H1 (cell line): ENCODE results near the gene KRT32. TPM values are rescaled to one million over a fixed set of nuclear protein-coding genes. Genes with fewer than 3 reads are reported as not detected.

Source experiments
- CTCF ChIA-PET: fragments of 300-600 bp; sonication (Branson Sonifier 250); formaldehyde crosslinking; loops from one replicate; lab custom pipeline; 2021; ENCODE audit not compliant: partially characterized antibody; lab: Charles Lee
- POLR2A ChIA-PET: fragments of 300-600 bp; sonication (Branson Sonifier 250); formaldehyde crosslinking; loops from one replicate; lab custom pipeline; 2021; ENCODE audit warnings: inconsistent platforms; ENCODE audit not compliant: partially characterized antibody; lab: Charles Lee
- DNase-seq, 2 experiments: peaks; one replicate each; pipeline versions ENCODE4 v3.0.0 to v3.0.0-alpha.2; 2010 to 2022; ENCODE audit warnings: low spot score in 2 of 2, low read depth in 1 of 2, mixed read lengths in 1 of 2
- FAIRE-seq: peaks from 2 replicates; lab custom pipeline; 2011; peaks lifted over from hg19 to GRCh38; lab: Jason Lieb, UNC
- H2AFZ ChIP-seq: 2 replicates; pipeline ENCODE4 v1.8.1; 2012; ENCODE audit warnings: low read length, inconsistent platforms
- H2AK5ac ChIP-seq: 2 replicates; pipeline ENCODE4 v1.6.1; 2013; ENCODE audit warnings: low read depth, low read length
- H2BK120ac ChIP-seq: replicated peaks from 2 replicates; pipeline ENCODE3; 2013; ENCODE audit warnings: low read depth, low read length, inconsistent platforms
- H2BK12ac ChIP-seq: 2 replicates; pipeline ENCODE4 v1.6.1; 2013; ENCODE audit warnings: low read depth, low read length
- H2BK15ac ChIP-seq: 2 replicates; pipeline ENCODE4 v1.6.1; 2013; ENCODE audit warnings: low read length
- H2BK20ac ChIP-seq: 2 replicates; pipeline ENCODE4 v1.6.1; 2013; ENCODE audit warnings: low read length
- H2BK5ac ChIP-seq: 2 replicates; pipeline ENCODE4 v1.6.1; 2013; ENCODE audit warnings: low read depth, low read length
- H3K14ac ChIP-seq: 2 replicates; pipeline ENCODE4 v1.6.1; 2013; ENCODE audit warnings: inconsistent platforms; ENCODE audit not compliant: insufficient read length
- H3K18ac ChIP-seq: 2 replicates; pipeline ENCODE4 v1.6.1; 2013; ENCODE audit warnings: low read length; ENCODE audit errors: extremely low read depth
- H3K23ac ChIP-seq: 2 replicates; pipeline ENCODE4 v1.6.1; 2013; ENCODE audit warnings: inconsistent platforms; ENCODE audit not compliant: insufficient read length
- H3K23me2 ChIP-seq: 2 replicates; pipeline ENCODE4 v1.6.1; 2013; ENCODE audit warnings: low read depth, low read length
- H3K27ac ChIP-seq: 2 replicates; pipeline ENCODE4 v1.6.1; 2011; ENCODE audit warnings: low read depth, low read length, inconsistent platforms
- H3K27me3 ChIP-seq, 4 experiments: replicated peaks in 1 of 4; 1 replicate in 1 of 4; 2 replicates in 3 of 4; pipeline versions ENCODE4 v1.6.1 to v1.8.1; 2011 to 2013; ENCODE audit warnings: low read length in 3 of 4, mild to moderate bottlenecking in 3 of 4, inconsistent platforms in 2 of 4, mixed read lengths in 2 of 4, moderate library complexity in 1 of 4; ENCODE audit not compliant: control insufficient read depth in 3 of 4, insufficient read depth in 3 of 4; ENCODE audit errors: extremely low read depth in 1 of 4
- H3K36me3 ChIP-seq, 4 experiments: 2 replicates each; pipeline versions ENCODE4 v1.6.1 to v1.8.1; 2011 to 2013; ENCODE audit warnings: mild to moderate bottlenecking in 4 of 4, low read length in 3 of 4, moderate library complexity in 2 of 4, control low read depth in 1 of 4, inconsistent platforms in 1 of 4; ENCODE audit not compliant: insufficient read depth in 4 of 4, control insufficient read depth in 2 of 4
- H3K4ac ChIP-seq: replicated peaks from 2 replicates; pipeline ENCODE3; 2013; ENCODE audit warnings: low read length, low read depth, mixed read lengths, inconsistent platforms; ENCODE audit not compliant: insufficient read length
- H3K4me1 ChIP-seq, 4 experiments: replicated peaks in 1 of 4; 1 replicate in 1 of 4; 2 replicates in 3 of 4; pipeline versions ENCODE4 v1.6.1 to v1.8.1; 2011 to 2013; ENCODE audit warnings: low read length in 3 of 4, inconsistent platforms in 2 of 4, mixed read lengths in 1 of 4; ENCODE audit not compliant: insufficient read depth in 4 of 4, control insufficient read depth in 3 of 4
- H3K4me2 ChIP-seq, 2 experiments: 2 replicates each; pipeline versions ENCODE4 v1.6.1 to v1.8.1; 2011 to 2013; ENCODE audit warnings: low read depth in 2 of 2, low read length in 2 of 2, control low read depth in 1 of 2, inconsistent platforms in 1 of 2, mild to moderate bottlenecking in 1 of 2; ENCODE audit not compliant: insufficient read depth in 1 of 2
- H3K4me3 ChIP-seq, 4 experiments: fragments of 200-600, 300-600 bp in 1 of 4; sonication (generic), shearing (Covaris generic), sonication (Bioruptor Twin) in 1 of 4; 2 replicates each; pipeline versions ENCODE4 v1.5.1 to v1.8.1; 2011 to 2016; ENCODE audit warnings: low read length in 4 of 4, low read depth in 3 of 4, control low read depth in 2 of 4, inconsistent platforms in 2 of 4, mild to moderate bottlenecking in 2 of 4, mixed read lengths in 1 of 4, moderate library complexity in 1 of 4; ENCODE audit not compliant: insufficient read depth in 2 of 4; ENCODE audit errors: extremely low read depth in 1 of 4
- H3K56ac ChIP-seq: replicated peaks from 2 replicates; pipeline ENCODE3; 2013; ENCODE audit warnings: low read depth, mild to moderate bottlenecking, mixed read lengths, low read length, inconsistent platforms; ENCODE audit not compliant: insufficient read length
- H3K79me1 ChIP-seq: 2 replicates; pipeline ENCODE4 v1.6.1; 2013; ENCODE audit warnings: low read depth, low read length, control low read depth
- H3K79me2 ChIP-seq, 2 experiments: 2 replicates each; pipeline versions ENCODE4 v1.6.1 to v1.8.1; 2012 to 2013; ENCODE audit warnings: low read length in 2 of 2, mild to moderate bottlenecking in 2 of 2, inconsistent platforms in 1 of 2; ENCODE audit not compliant: insufficient read depth in 2 of 2, control insufficient read depth in 1 of 2
- H3K9ac ChIP-seq, 4 experiments: replicated peaks in 1 of 4; 1 replicate in 1 of 4; 2 replicates in 3 of 4; pipeline versions ENCODE4 v1.6.1 to v1.8.1; 2011 to 2013; ENCODE audit warnings: low read depth in 3 of 4, low read length in 3 of 4, control low read depth in 2 of 4, mild to moderate bottlenecking in 2 of 4, moderate library complexity in 2 of 4, inconsistent platforms in 1 of 4; ENCODE audit errors: extremely low read depth in 1 of 4
- H3K9me3 ChIP-seq, 2 experiments: 2 replicates each; pipeline versions ENCODE4 v1.6.1 to v1.8.1; 2012 to 2013; ENCODE audit warnings: mild to moderate bottlenecking in 2 of 2, moderate library complexity in 2 of 2, control low read depth in 1 of 2, inconsistent platforms in 1 of 2, low read depth in 1 of 2, low read length in 1 of 2, mixed read lengths in 1 of 2; ENCODE audit not compliant: insufficient read depth in 2 of 2
- H4K20me1 ChIP-seq, 2 experiments: replicated peaks in 1 of 2; 2 replicates each; pipeline versions ENCODE3 to v1.8.1; 2011 to 2013; ENCODE audit warnings: inconsistent platforms in 2 of 2, low read length in 2 of 2, mild to moderate bottlenecking in 1 of 2; ENCODE audit not compliant: insufficient read depth in 2 of 2, control insufficient read depth in 1 of 2
- H4K5ac ChIP-seq: 2 replicates; pipeline ENCODE4 v1.6.1; 2013; ENCODE audit warnings: low read length, low read depth, mixed read lengths, inconsistent platforms; ENCODE audit not compliant: insufficient read length
- H4K8ac ChIP-seq: 2 replicates; pipeline ENCODE4 v1.8.0; 2013; ENCODE audit warnings: mild to moderate bottlenecking, moderate library complexity, low read length, inconsistent platforms; ENCODE audit not compliant: insufficient read depth; ENCODE audit errors: extremely low read depth
- H4K91ac ChIP-seq: replicated peaks from 2 replicates; pipeline ENCODE3; 2013; ENCODE audit warnings: low read length, mixed read lengths, inconsistent platforms; ENCODE audit not compliant: insufficient read length
- BACH1 ChIP-seq: IDR thresholded peaks from 2 replicates; pipeline ENCODE4 v1.6.1; 2012; ENCODE audit warnings: low read length, improper control_type of control experiment
- HDAC2 ChIP-seq, 2 experiments: fragments of 300-600 bp in 1 of 2; sonication (generic) in 1 of 2; IDR thresholded peaks; 2 replicates each; pipeline ENCODE4 v1.6.1; 2011 to 2012; ENCODE audit warnings: low read depth in 2 of 2, low read length in 2 of 2, mild to moderate bottlenecking in 2 of 2, moderate library complexity in 2 of 2, borderline replicate concordance in 1 of 2, inconsistent platforms in 1 of 2
- MAX ChIP-seq: IDR thresholded peaks from 2 replicates; pipeline ENCODE4 v1.6.1; 2012; ENCODE audit warnings: inconsistent platforms
- PHF8 ChIP-seq: fragments of 200-600 bp; sonication (generic); conservative IDR thresholded peaks from 2 replicates; pipeline ENCODE4 v1.7.1; 2012; ENCODE audit warnings: low read depth, mild to moderate bottlenecking, inconsistent platforms, low read length, moderate library complexity
- SIN3A ChIP-seq, 2 experiments: IDR thresholded peaks in 1 of 2; conservative IDR thresholded peaks in 1 of 2; 2 replicates each; pipeline ENCODE4 v1.6.1; 2011 to 2012; ENCODE audit warnings: low read length in 2 of 2, improper control_type of control experiment in 1 of 2, low read depth in 1 of 2, mild to moderate bottlenecking in 1 of 2
- SP1 ChIP-seq: IDR thresholded peaks from 2 replicates; pipeline ENCODE4 v1.6.1; 2011; ENCODE audit warnings: low read depth, low read length
- TAF7 ChIP-seq: optimal IDR thresholded peaks from 2 replicates; pipeline ENCODE3; 2011; ENCODE audit warnings: low read depth, mild to moderate bottlenecking, inconsistent platforms, low read length, moderate library complexity, borderline replicate concordance
- WGBS, 2 experiments: shearing (Covaris generic) in 1 of 2; methylation state at CpG; one replicate each; pipeline versions ENCODE4 v1.1.6 to v1.1.7; 2013 to 2015; ENCODE audit warnings: low lambda C conversion rate in 2 of 2, mixed read lengths in 2 of 2, inconsistent platforms in 1 of 2, low coverage in 1 of 2, missing lambda C conversion rate in 1 of 2; ENCODE audit not compliant: insufficient replicate concordance in 2 of 2, insufficient coverage in 1 of 2, insufficient read length in 1 of 2; ENCODE audit errors: extremely low coverage in 1 of 2, missing lambda C conversion rate in 1 of 2; 5-methylcytosine and 5-hydroxymethylcytosine counted together
- polyA plus RNA-seq, 7 experiments: library from polyadenylated mRNA; depleted of rRNA in 3 of 7; stranded (reverse) in 5 of 7; unstranded in 2 of 7; fragments of >200 nt in 5 of 7; fragments of 200-250 nt in 2 of 7; gene quantifications; 1 replicate in 5 of 7; 2 replicates in 1 of 7; 4 replicates in 1 of 7; pipeline versions ENCODE4 v1.2.1 to v1.2.3, GENCODE V29; 2011 to 2013; ENCODE audit warnings: missing spikeins in 2 of 7, mixed read lengths in 2 of 7
- total RNA-seq: library from RNA; stranded (reverse); fragmentation: NEBNext Ultra II Directional; extraction: Animal tissue kit (Norgen Biotek cat#: 25700); gene quantifications from 2 replicates; pipeline ENCODE4 v1.2.1, GENCODE V29; 2021
- TF ChIP-seq, protein P1 (sequence below): IDR thresholded peaks from 2 replicates; pipeline ENCODE4 v1.6.1; 2011; ENCODE audit warnings: low read depth, mild to moderate bottlenecking, low read length; ENCODE audit not compliant: insufficient read depth
- TF ChIP-seq, protein P2 (sequence below): IDR thresholded peaks from 2 replicates; pipeline ENCODE4 v1.6.1; 2012; ENCODE audit warnings: low read length, inconsistent platforms

Gene KRT32
- total and polyA plus RNA-seq, 2 of the 8 experiments (the other 6 are each of a cell fraction or from before 2014, with no cell fraction given), result not detected

DNA sequence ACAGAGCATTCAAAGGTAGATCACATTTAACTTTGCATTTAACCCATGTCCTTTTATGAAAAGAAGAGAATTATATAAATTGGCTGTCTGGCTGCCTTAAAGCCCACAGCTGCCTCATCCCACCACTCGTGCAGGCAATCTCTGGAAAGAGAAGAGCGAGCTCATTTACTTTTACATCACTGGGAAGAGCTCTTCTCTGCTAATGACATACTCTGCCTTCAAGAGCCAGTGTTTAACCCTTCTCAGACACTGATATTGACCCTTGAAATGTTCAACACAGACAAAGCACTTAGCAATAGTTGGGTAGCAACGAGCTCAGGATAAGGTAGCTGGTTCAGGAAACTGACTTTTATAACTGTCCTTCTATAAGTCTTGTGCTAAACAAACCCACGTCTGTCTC lies 33.2 kb downstream of the KRT32 start:
- 86% methylated on average over 4 of the region's 4 CpGs; no CpG with 5 or more reads in 1 of the 2 experiments for WGBS, 2 experiments
- no peak overlapping the region for H3K4me2 ChIP-seq
- H3K14ac ChIP-seq, result no peak overlapping the region
- no peak overlapping the region for H4K91ac ChIP-seq
- ChIA-PET CTCF (interaction anchor here (0.6 to 2.0 kb wide), 9 partner anchors 10 to 410 kb away, joined by 3 to 11 read pairs (median 5); partner anchors contain the start of gene KRT37), POLR2A (interaction anchor here (0.6 kb wide), 1 partner anchor 221 kb away, joined by 4 read pairs; no protein-coding TSS in a partner anchor)
- H2AK5ac ChIP-seq, result no peak overlapping the region
- no peak overlapping the region for H4K8ac ChIP-seq
- no peak overlapping the region for H2BK120ac ChIP-seq
- H2BK12ac ChIP-seq, result no peak overlapping the region
- H3K23me2 ChIP-seq, result no peaks in the 10 kb centered on the region
- no peak overlapping the region for H4K5ac ChIP-seq
- no peak overlapping the region for H3K23ac ChIP-seq
- H2BK5ac ChIP-seq, result no peak overlapping the region
- H3K4ac ChIP-seq, result no peak overlapping the region
- no peak overlapping the region for H3K9ac ChIP-seq
- no peaks in the 10 kb centered on the region for H3K79me1 ChIP-seq
- no peaks in the 10 kb centered on the region for H4K20me1 ChIP-seq
- no peaks in the 10 kb centered on the region for H3K36me3 ChIP-seq
- DNase-seq (no peak), FAIRE-seq (no peak)
- no peaks in the 10 kb centered on the region for H3K79me2 ChIP-seq
- no peak overlapping the region for H3K4me3 ChIP-seq
- no peaks in the 10 kb centered on the region for H3K27me3 ChIP-seq
- H3K56ac ChIP-seq, result no peak overlapping the region
- H2BK20ac ChIP-seq, result no peak overlapping the region
- no peak overlapping the region for H2BK15ac ChIP-seq
- H3K4me1 ChIP-seq, result peaks cover 0 to under 1% (median 0%) of the 10 kb centered on the region in 4 experiments; a peak in 1 of 7 replicates
- H2AFZ ChIP-seq, result peak overlapping the region; percentile 75; the same call in 1 of the 2 replicates
- H3K27ac ChIP-seq, result no peak overlapping the region
- H3K9me3 ChIP-seq, result no peaks in the 10 kb centered on the region; a peak in 1 of 4 replicates
- no peak overlapping the region for H3K18ac ChIP-seq
- TF ChIP-seq SP1 (no peak), MAX (no peak), TAF7 (no peak), PHF8 (no peak), SIN3A (conservative IDR thresholded peaks at IDR 0.05 in 1 of 2, IDR thresholded peaks at IDR 0.05 in 1 of 2; ENCODE audit: low read depth in 1 of 2, low read length in 2 of 2) (no peak), BACH1 (no peak), HDAC2 (IDR thresholded peaks at IDR 0.05; ENCODE audit: borderline replicate concordance in 1 of 2, low read depth in 2 of 2, low read length in 2 of 2) (no peak)
- TF ChIP-seq, protein P1, sequence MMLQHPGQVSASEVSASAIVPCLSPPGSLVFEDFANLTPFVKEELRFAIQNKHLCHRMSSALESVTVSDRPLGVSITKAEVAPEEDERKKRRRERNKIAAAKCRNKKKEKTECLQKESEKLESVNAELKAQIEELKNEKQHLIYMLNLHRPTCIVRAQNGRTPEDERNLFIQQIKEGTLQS, result no peak
- TF ChIP-seq, protein P2, sequence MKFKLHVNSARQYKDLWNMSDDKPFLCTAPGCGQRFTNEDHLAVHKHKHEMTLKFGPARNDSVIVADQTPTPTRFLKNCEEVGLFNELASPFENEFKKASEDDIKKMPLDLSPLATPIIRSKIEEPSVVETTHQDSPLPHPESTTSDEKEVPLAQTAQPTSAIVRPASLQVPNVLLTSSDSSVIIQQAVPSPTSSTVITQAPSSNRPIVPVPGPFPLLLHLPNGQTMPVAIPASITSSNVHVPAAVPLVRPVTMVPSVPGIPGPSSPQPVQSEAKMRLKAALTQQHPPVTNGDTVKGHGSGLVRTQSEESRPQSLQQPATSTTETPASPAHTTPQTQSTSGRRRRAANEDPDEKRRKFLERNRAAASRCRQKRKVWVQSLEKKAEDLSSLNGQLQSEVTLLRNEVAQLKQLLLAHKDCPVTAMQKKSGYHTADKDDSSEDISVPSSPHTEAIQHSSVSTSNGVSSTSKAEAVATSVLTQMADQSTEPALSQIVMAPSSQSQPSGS, result no peak
